GM23248 (cell line): Measurements from ENCODE around the gene ABHD4.

Experiments
- EZH2 ChIP-seq: fragments of 200-600 bp; sonication (generic); IDR thresholded peaks from 2 replicates; pipeline ENCODE4 v1.6.1; 2018; ENCODE audit warnings: antibody characterized with exemption, mild to moderate bottlenecking; ENCODE audit not compliant: insufficient read depth, poor library complexity, severe bottlenecking
- EZH2phosphoT487 ChIP-seq: fragments of 200-600 bp; sonication (generic); IDR thresholded peaks from 2 replicates; pipeline ENCODE4 v1.6.1; 2018; ENCODE audit warnings: antibody characterized with exemption, moderate library complexity, mild to moderate bottlenecking, low read depth; ENCODE audit not compliant: insufficient read depth

DNA sequence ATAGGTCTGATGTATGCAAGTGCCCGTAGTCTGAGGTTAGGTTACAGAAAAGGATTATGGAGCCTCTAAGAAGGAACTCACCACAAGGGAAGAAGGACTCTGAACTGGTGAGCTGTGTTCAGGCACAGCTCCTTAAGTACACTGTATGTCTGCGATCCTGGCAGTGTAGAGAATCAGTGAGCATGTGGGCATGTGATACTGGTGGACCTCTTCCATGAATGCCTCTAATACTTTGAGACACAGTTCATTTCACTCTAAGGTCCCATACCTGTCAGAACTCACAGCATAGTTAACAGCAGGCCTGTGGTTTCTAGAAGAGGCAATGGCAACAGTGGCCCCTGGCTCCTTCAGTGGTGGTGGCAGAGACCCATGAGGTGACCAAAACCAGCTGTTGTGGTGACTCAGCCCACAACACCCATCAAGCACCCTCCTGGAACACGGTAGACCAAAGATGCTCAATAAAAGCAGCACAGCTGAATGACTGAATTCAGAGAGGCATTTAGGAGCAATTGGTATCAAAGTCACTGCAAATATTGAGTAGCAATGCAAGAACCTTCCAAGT, 52.9 kb downstream of the ABHD4 start:
- TF ChIP-seq EZH2phosphoT487 (no peak), EZH2 (no peak)
